ENCODE measurements around the gene CRACR2B.
A peak's percentile ranks its signal among the peaks of the same experiment; 100 is the strongest.

Gene CRACR2B

GRCh38 chr11:827146-827896, 398 bp upstream of the CRACR2B start:
- DNase-seq, result no peak

- no peak for DNase-seq
Measured at GRCh38 chr11:828506-829175, 922 bp downstream of the CRACR2B start.

- no peak for DNase-seq
Measured at GRCh38 chr11:829176-829846, 1.6 kb downstream of the CRACR2B start.

- no peak for DNase-seq
Measured at GRCh38 chr11:829847-830294, 2.2 kb downstream of the CRACR2B start.

GRCh38 chr11:830295-831117, 2.8 kb downstream of the CRACR2B start:
- DNase-seq, result peak; percentile 58

- DNase-seq, result no peak
Measured at GRCh38 chr11:831118-831864, 3.6 kb downstream of the CRACR2B start.

GRCh38 chr11:831961-832528, 4.3 kb downstream of the CRACR2B start:
- DNase-seq, result no peak

GRCh38 chr11:832529-833113, 4.9 kb downstream of the CRACR2B start, which contains the start of gene CD151:
Gene CD151, plus strand, starts transcription at chr11:832952. Its CDS starts 3,118 bp downstream, at chr11:836070.
- DNase-seq, result peak; percentile 43

- no peak for DNase-seq
Measured at GRCh38 chr11:833114-833791, 5.5 kb downstream of the CRACR2B start.

GRCh38 chr11:833849-834311, 6.2 kb downstream of the CRACR2B start:
- DNase-seq, result no peak

- no peak for DNase-seq
Measured at GRCh38 chr11:834371-835316, 6.9 kb downstream of the CRACR2B start.

GRCh38 chr11:836274-836673, 8.6 kb downstream of the CRACR2B start:
- DNase-seq, result no peak

- no peak for DNase-seq
Measured at GRCh38 chr11:836700-837099, 9.0 kb downstream of the CRACR2B start.

GRCh38 chr11:837189-837989, 9.7 kb downstream of the CRACR2B start:
- DNase-seq, result no peak

GRCh38 chr11:837990-838307, 10.2 kb downstream of the CRACR2B start:
- no peak for DNase-seq

- no peak for DNase-seq
Measured at GRCh38 chr11:838441-839279, 10.9 kb downstream of the CRACR2B start.

- DNase-seq, result no peak
Measured at GRCh38 chr11:839280-839623, 11.5 kb downstream of the CRACR2B start.
